K562 (cell line): ENCODE measurements around the gene HMBS. TPM values are rescaled to one million over a fixed set of nuclear protein-coding genes. Genes with fewer than 3 reads are reported as not detected.

Experiments
- BCL6 ChIP-seq: fragments of 250-450 bp; sonication (Bioruptor Pico); IDR thresholded peaks from 2 replicates; pipeline ENCODE4 v1.4.0; 2020
- FOXA3 ChIP-seq, 2 experiments: fragments of 450-650 bp in 1 of 2; sonication (generic) in 1 of 2; formaldehyde crosslinking; IDR thresholded peaks in 1 of 2; conservative IDR thresholded peaks in 1 of 2; 2 replicates each; pipeline versions ENCODE4 v1.4.0 to v1.8.0; 2020 to 2022; ENCODE audit warnings: mild to moderate bottlenecking in 2 of 2, missing genetic modification reagents in 1 of 2
- FOXM1 ChIP-seq, 2 experiments: fragments of 450-650 bp in 1 of 2; sonication (generic) in 1 of 2; formaldehyde crosslinking in 1 of 2; IDR thresholded peaks; 2 replicates each; pipeline versions ENCODE4 v1.6.1 to v1.9.0; 2017 to 2022; ENCODE audit warnings: low read depth in 2 of 2, mild to moderate bottlenecking in 2 of 2, missing genetic modification reagents in 1 of 2, moderate library complexity in 1 of 2
- HDAC8 ChIP-seq: fragments of 450-650 bp; IDR thresholded peaks from 2 replicates; pipeline ENCODE4 v1.6.1; 2016; ENCODE audit warnings: mild to moderate bottlenecking, missing genetic modification characterization, moderate library complexity, missing compliant biosample characterization
- JUND ChIP-seq, 2 experiments: IDR thresholded peaks; 2 replicates in 1 of 2; 3 replicates in 1 of 2; pipeline ENCODE4 v1.6.1; 2011; ENCODE audit warnings: borderline replicate concordance in 2 of 2, low read depth in 2 of 2, low read length in 2 of 2, improper control_type of control experiment in 1 of 2, missing biosample characterization in 1 of 2, missing genetic modification characterization in 1 of 2, missing genetic modification reagents in 1 of 2
- KDM1A ChIP-seq, 2 experiments: fragments of 450-650 bp; IDR thresholded peaks; 2 replicates each; pipeline ENCODE4 v1.6.1; 2016; ENCODE audit warnings: mild to moderate bottlenecking in 2 of 2
- PHF20 ChIP-seq: fragments of 450-650 bp; IDR thresholded peaks from 2 replicates; pipeline ENCODE4 v1.6.1; 2018; ENCODE audit not compliant: partially characterized antibody
- TAF1 ChIP-seq: IDR thresholded peaks from 2 replicates; pipeline ENCODE4 v1.6.1; 2011; ENCODE audit warnings: mild to moderate bottlenecking, low read length, moderate library complexity; ENCODE audit not compliant: insufficient read depth, control insufficient read depth, severe bottlenecking; ENCODE audit errors: extremely low read depth
- ZC3H11A ChIP-seq: IDR thresholded peaks from 2 replicates; pipeline ENCODE4 v1.6.1; 2012; ENCODE audit warnings: low read depth, low read length, improper control_type of control experiment
- ZFP36 ChIP-seq: fragments of 150-350 bp; IDR thresholded peaks from 2 replicates; pipeline ENCODE4 v1.6.1; 2018; ENCODE audit warnings: low read length, low read depth; ENCODE audit not compliant: partially characterized antibody
- ZNF445 ChIP-seq: fragments of 250-450 bp; sonication (Bioruptor Pico); IDR thresholded peaks from 2 replicates; pipeline ENCODE4 v1.4.0; 2020; ENCODE audit warnings: low read depth, mild to moderate bottlenecking, moderate library complexity
- ZNF551 ChIP-seq: fragments of 250-450 bp; sonication (Bioruptor Pico); IDR thresholded peaks from 2 replicates; pipeline ENCODE4 v1.5.0; 2021; ENCODE audit warnings: mild to moderate bottlenecking, moderate library complexity
- polyA plus RNA-seq, 8 experiments: library from polyadenylated mRNA; depleted of rRNA in 4 of 8; stranded (reverse) in 5 of 8; unstranded in 3 of 8; fragments of >200 nt; fragmentation: Nextera tagmentation in 2 of 8; fragmentation: Illumina TruSeq in 1 of 8; extraction: Ambion mirVana in 2 of 8; extraction: Trizol in 1 of 8; gene quantifications; 2 replicates each; pipeline versions ENCODE4 v1.2.1 to v1.2.3, GENCODE V29; 2011 to 2014; ENCODE audit warnings: inconsistent platforms in 1 of 8, missing spikeins in 1 of 8
- total RNA-seq, 7 experiments: library from RNA; depleted of rRNA in 6 of 7; stranded (reverse); fragments of >200 nt in 6 of 7; fragmentation: Illumina TruSeq in 2 of 7; extraction: Trizol in 2 of 7; gene quantifications; 2 replicates each; pipeline versions ENCODE4 v1.2.1 to v1.2.3, GENCODE V29; 2011 to 2021; ENCODE audit warnings: low replicate concordance in 1 of 7
- TF ChIP-seq, protein P1 (sequence below): fragments of 450-650 bp; IDR thresholded peaks from 2 replicates; pipeline ENCODE4 v1.6.1; 2017; ENCODE audit warnings: antibody characterized with exemption, mild to moderate bottlenecking
- TF ChIP-seq, protein P2 (sequence below): IDR thresholded peaks from 2 replicates; pipeline ENCODE4 v1.6.1; 2014; ENCODE audit warnings: antibody characterized with exemption
- TF ChIP-seq, protein P3 (sequence below), 3 experiments: fragments of 200-800 bp in 1 of 3; fragments of 250-450 bp in 1 of 3; fragments of 450-650 bp in 1 of 3; sonication (Bioruptor Pico) in 1 of 3; sonication (Bioruptor generic) in 1 of 3; formaldehyde crosslinking in 1 of 3; IDR thresholded peaks; 2 replicates each; pipeline versions ENCODE4 v1.6.1 to v1.8.0; 2016 to 2022; ENCODE audit warnings: mild to moderate bottlenecking in 2 of 3, missing genetic modification characterization in 2 of 3, missing compliant biosample characterization in 1 of 3, moderate library complexity in 1 of 3

HMBS gene
- total and polyA plus RNA-seq, 9 of the 15 experiments (the other 6 are each of a cell fraction or from before 2014, with no cell fraction given), result 56.9 to 385 (median 286) TPM

DNA sequence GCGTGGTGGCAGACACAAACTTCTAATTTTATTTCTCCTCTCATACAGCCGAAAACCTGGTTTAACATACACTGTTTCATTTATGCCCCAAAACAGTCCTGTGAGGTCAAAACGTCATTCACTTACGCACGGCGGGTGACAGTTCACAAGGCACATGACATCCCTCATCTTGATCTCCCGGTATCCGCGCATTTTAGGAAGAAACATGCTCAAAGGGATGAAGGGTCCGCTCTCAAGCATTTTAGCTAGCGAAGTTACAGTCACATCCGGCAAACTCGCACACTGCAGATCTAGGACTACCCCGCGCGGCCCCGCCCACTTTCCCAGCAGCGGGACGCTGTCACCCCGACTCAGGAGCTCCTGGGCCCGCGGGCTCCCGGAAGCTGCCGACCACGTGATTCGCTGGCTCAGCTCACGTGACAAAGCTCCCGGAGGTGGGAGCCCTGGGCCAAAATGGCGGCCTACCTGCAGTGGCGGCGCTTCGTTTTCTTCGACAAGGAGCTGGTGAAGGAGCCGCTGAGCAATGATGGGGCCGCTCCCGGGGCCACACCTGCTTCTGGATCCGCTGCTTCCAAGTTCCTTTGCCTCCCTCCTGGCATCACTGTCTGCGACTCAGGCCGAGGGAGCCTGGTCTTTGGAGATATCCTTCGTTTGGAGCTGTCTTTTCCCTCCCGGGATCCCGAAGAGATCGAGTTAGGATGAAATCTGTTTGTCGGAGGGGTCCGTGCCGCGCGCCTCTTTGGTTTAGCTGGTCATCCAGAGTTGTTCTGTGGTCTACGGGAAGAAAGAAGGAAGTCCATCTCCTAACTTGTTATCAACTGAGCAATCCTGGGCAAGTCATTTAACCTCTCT lies 17.1 kb upstream of the HMBS start, which contains the start of gene VPS11 (continued):
- TF ChIP-seq, protein P1, sequence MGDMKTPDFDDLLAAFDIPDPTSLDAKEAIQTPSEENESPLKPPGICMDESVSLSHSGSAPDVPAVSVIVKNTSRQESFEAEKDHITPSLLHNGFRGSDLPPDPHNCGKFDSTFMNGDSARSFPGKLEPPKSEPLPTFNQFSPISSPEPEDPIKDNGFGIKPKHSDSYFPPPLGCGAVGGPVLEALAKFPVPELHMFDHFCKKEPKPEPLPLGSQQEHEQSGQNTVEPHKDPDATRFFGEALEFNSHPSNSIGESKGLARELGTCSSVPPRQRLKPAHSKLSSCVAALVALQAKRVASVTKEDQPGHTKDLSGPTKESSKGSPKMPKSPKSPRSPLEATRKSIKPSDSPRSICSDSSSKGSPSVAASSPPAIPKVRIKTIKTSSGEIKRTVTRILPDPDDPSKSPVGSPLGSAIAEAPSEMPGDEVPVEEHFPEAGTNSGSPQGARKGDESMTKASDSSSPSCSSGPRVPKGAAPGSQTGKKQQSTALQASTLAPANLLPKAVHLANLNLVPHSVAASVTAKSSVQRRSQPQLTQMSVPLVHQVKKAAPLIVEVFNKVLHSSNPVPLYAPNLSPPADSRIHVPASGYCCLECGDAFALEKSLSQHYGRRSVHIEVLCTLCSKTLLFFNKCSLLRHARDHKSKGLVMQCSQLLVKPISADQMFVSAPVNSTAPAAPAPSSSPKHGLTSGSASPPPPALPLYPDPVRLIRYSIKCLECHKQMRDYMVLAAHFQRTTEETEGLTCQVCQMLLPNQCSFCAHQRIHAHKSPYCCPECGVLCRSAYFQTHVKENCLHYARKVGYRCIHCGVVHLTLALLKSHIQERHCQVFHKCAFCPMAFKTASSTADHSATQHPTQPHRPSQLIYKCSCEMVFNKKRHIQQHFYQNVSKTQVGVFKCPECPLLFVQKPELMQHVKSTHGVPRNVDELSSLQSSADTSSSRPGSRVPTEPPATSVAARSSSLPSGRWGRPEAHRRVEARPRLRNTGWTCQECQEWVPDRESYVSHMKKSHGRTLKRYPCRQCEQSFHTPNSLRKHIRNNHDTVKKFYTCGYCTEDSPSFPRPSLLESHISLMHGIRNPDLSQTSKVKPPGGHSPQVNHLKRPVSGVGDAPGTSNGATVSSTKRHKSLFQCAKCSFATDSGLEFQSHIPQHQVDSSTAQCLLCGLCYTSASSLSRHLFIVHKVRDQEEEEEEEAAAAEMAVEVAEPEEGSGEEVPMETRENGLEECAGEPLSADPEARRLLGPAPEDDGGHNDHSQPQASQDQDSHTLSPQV, result no peak
- TF ChIP-seq FOXM1 (IDR thresholded peaks at IDR 0.05; ENCODE audit: low read depth) (no peak), FOXM1 (CRISPR knock-in tag; IDR thresholded peaks at IDR 0.05; ENCODE audit: low read depth) (0 out of 2 replicates have a peak, but pooled peaks have one; percentile 33), ZFP36 (no peak), HDAC8 (no peak), KDM1A (IDR thresholded peaks at IDR 0.05) (no peak), ZNF445 (CRISPR knock-in tag) (no peak), BCL6 (CRISPR knock-in tag) (no peak), PHF20 (peak; percentile 98), ZNF551 (CRISPR knock-in tag) (no peak), JUND (IDR thresholded peaks at IDR 0.05; ENCODE audit: borderline replicate concordance, low read depth, low read length) (peak; percentile 40; the same call in 1 of the 2 replicates), JUND (tag; IDR thresholded peaks at IDR 0.05; ENCODE audit: borderline replicate concordance, low read depth, low read length) (0 out of 3 replicates have a peak, but pooled peaks have one; percentile 14), ZC3H11A (no peak), TAF1 (peak; percentile 88), FOXA3 (CRISPR knock-in tag; conservative IDR thresholded peaks at IDR 0.05 in 1 of 2, IDR thresholded peaks at IDR 0.05 in 1 of 2) (no peak)
- TF ChIP-seq, protein P2, sequence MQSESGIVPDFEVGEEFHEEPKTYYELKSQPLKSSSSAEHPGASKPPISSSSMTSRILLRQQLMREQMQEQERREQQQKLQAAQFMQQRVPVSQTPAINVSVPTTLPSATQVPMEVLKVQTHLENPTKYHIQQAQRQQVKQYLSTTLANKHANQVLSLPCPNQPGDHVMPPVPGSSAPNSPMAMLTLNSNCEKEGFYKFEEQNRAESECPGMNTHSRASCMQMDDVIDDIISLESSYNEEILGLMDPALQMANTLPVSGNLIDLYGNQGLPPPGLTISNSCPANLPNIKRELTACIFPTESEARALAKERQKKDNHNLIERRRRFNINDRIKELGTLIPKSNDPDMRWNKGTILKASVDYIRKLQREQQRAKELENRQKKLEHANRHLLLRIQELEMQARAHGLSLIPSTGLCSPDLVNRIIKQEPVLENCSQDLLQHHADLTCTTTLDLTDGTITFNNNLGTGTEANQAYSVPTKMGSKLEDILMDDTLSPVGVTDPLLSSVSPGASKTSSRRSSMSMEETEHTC, result 0 out of 2 replicates have a peak, but pooled peaks have one; percentile 71
- TF ChIP-seq, protein P3, sequence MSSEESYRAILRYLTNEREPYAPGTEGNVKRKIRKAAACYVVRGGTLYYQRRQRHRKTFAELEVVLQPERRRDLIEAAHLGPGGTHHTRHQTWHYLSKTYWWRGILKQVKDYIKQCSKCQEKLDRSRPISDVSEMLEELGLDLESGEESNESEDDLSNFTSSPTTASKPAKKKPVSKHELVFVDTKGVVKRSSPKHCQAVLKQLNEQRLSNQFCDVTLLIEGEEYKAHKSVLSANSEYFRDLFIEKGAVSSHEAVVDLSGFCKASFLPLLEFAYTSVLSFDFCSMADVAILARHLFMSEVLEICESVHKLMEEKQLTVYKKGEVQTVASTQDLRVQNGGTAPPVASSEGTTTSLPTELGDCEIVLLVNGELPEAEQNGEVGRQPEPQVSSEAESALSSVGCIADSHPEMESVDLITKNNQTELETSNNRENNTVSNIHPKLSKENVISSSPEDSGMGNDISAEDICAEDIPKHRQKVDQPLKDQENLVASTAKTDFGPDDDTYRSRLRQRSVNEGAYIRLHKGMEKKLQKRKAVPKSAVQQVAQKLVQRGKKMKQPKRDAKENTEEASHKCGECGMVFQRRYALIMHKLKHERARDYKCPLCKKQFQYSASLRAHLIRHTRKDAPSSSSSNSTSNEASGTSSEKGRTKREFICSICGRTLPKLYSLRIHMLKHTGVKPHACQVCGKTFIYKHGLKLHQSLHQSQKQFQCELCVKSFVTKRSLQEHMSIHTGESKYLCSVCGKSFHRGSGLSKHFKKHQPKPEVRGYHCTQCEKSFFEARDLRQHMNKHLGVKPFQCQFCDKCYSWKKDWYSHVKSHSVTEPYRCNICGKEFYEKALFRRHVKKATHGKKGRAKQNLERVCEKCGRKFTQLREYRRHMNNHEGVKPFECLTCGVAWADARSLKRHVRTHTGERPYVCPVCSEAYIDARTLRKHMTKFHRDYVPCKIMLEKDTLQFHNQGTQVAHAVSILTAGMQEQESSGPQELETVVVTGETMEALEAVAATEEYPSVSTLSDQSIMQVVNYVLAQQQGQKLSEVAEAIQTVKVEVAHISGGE (CRISPR knock-in tag; IDR thresholded peaks at IDR 0.05), result peak in 1 of 3 experiments; percentile 76; a peak in 2 of 6 replicates
